OCI-LY7 (cell line): ENCODE results near the gene CCDC110.

Source experiments
- CTCF ChIP-seq: fragments of 200-600 bp; sonication (generic); conservative IDR thresholded peaks from 2 replicates; pipeline ENCODE4 v1.5.1; 2014; ENCODE audit warnings: mild to moderate bottlenecking, antibody characterized with exemption, low read length, moderate library complexity, mixed read lengths
- EZH2phosphoT487 ChIP-seq: fragments of 200-600 bp; sonication (generic); IDR thresholded peaks from 2 replicates; pipeline ENCODE4 v1.6.1; 2018; ENCODE audit warnings: low read depth, borderline replicate concordance, mild to moderate bottlenecking, mixed run types, antibody characterized with exemption, low read length, moderate library complexity, mixed read lengths

- TF ChIP-seq CTCF = no peak
- no peak for TF ChIP-seq EZH2phosphoT487
Observed at GRCh38 chr4:185469580-185470154, 1.9 kb downstream of the CCDC110 start.
